Measurements from ENCODE around the gene CALM3.
"Not testable (repeated sequence)": the region's sequence is repeated elsewhere in the genome, so short reads cannot be mapped to it uniquely, and the experiment has no call there.

The CALM3 gene

GRCh38 chr19:46614114-46614722 is 13.1 kb downstream of the CALM3 start:
- DNase-seq (ENCODE audit: extremely low read depth in 1 of 2, low read depth in 1 of 2), result peak in 1 of 2 donors; percentile 70

GRCh38 chr19:46615966-46616365 is 14.8 kb downstream of the CALM3 start:
- DNase-seq (ENCODE audit: extremely low read depth in 1 of 2, low read depth in 1 of 2), result no peak

- DNase-seq (ENCODE audit: extremely low read depth in 1 of 2, low read depth in 1 of 2), result peak; percentile 49 to 68
Measured at GRCh38 chr19:46616631-46617322, 15.6 kb downstream of the CALM3 start.

- DNase-seq (ENCODE audit: extremely low read depth in 1 of 2, low read depth in 1 of 2), result no peak
Measured at GRCh38 chr19:46617601-46618000, 16.5 kb downstream of the CALM3 start.

- no peak for DNase-seq (ENCODE audit: extremely low read depth in 1 of 2, low read depth in 1 of 2)
Measured at GRCh38 chr19:46618670-46619231, 17.6 kb downstream of the CALM3 start.

- no peak for DNase-seq (ENCODE audit: extremely low read depth in 1 of 2, low read depth in 1 of 2)
Measured at GRCh38 chr19:46620267-46620666, 19.1 kb downstream of the CALM3 start.

- DNase-seq (ENCODE audit: extremely low read depth in 1 of 2, low read depth in 1 of 2), result no peak
Measured at GRCh38 chr19:46620716-46621115, 19.6 kb downstream of the CALM3 start.

GRCh38 chr19:46621191-46622117 is 20.3 kb downstream of the CALM3 start:
- DNase-seq (ENCODE audit: extremely low read depth in 1 of 2, low read depth in 1 of 2), result no peak

- DNase-seq (ENCODE audit: extremely low read depth in 1 of 2, low read depth in 1 of 2), result no peak
Measured at GRCh38 chr19:46622118-46622446, 21.0 kb downstream of the CALM3 start.

- DNase-seq (ENCODE audit: extremely low read depth in 1 of 2, low read depth in 1 of 2), result no peak
Measured at GRCh38 chr19:46623915-46624502, 22.9 kb downstream of the CALM3 start.

GRCh38 chr19:46624958-46625661 is 24.0 kb downstream of the CALM3 start, which contains the start of gene PTGIR:
PTGIR (minus strand) TSS chr19:46625089; CDS start chr19:46624225, 864 bp downstream.
- DNase-seq (ENCODE audit: extremely low read depth in 1 of 2, low read depth in 1 of 2), result no peak

- no peak for DNase-seq (ENCODE audit: extremely low read depth in 1 of 2, low read depth in 1 of 2)
Measured at GRCh38 chr19:46625731-46626130, 24.6 kb downstream of the CALM3 start.

GRCh38 chr19:46626446-46626845 is 25.3 kb downstream of the CALM3 start:
- no peak for DNase-seq (ENCODE audit: extremely low read depth in 1 of 2, low read depth in 1 of 2)

- not testable (repeated sequence) for DNase-seq (ENCODE audit: extremely low read depth in 1 of 2, low read depth in 1 of 2)
Measured at GRCh38 chr19:46628970-46629369, 27.8 kb downstream of the CALM3 start.

- no peak for DNase-seq (ENCODE audit: extremely low read depth in 1 of 2, low read depth in 1 of 2)
Measured at GRCh38 chr19:46629546-46630025, 28.5 kb downstream of the CALM3 start.

GRCh38 chr19:46630586-46631205 is 29.6 kb downstream of the CALM3 start:
- no peak for DNase-seq (ENCODE audit: extremely low read depth in 1 of 2, low read depth in 1 of 2)

GRCh38 chr19:46631481-46631880 is 30.4 kb downstream of the CALM3 start:
- DNase-seq (ENCODE audit: extremely low read depth in 1 of 2, low read depth in 1 of 2), result no peak

GRCh38 chr19:46633130-46633529 is 32.0 kb downstream of the CALM3 start:
- no peak for DNase-seq (ENCODE audit: extremely low read depth in 1 of 2, low read depth in 1 of 2)

- DNase-seq (ENCODE audit: extremely low read depth in 1 of 2, low read depth in 1 of 2), result peak; percentile 86 to 91
Measured at GRCh38 chr19:46634045-46634655, 33.0 kb downstream of the CALM3 start.
